ENCODE measurements around the gene MEA1.

- TF ChIP-seq GABPA (IDR thresholded peaks at IDR 0.05 in 1 of 2, conservative IDR thresholded peaks at IDR 0.05 in 1 of 2) (no peak), CTCF (IDR thresholded peaks at IDR 0.05; ENCODE audit: low read depth, low read length, missing input control) (no peak), HNF4G (IDR thresholded peaks at IDR 0.05) (no peak), REST (IDR thresholded peaks at IDR 0.05) (no peak), TAF1 (conservative IDR thresholded peaks at IDR 0.05) (no peak)
- TF ChIP-seq, protein P1, sequence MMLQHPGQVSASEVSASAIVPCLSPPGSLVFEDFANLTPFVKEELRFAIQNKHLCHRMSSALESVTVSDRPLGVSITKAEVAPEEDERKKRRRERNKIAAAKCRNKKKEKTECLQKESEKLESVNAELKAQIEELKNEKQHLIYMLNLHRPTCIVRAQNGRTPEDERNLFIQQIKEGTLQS (IDR thresholded peaks at IDR 0.05) = no peak
Measured at GRCh38 chr6:42963855-42964605, 49.7 kb downstream of the MEA1 start.
